ENCODE data around the gene ITGB1BP1.

GRCh38 chr2:9365498-9366019 is 57.8 kb downstream of the ITGB1BP1 start:
- TF ChIP-seq CTCF (IDR thresholded peaks at IDR 0.05) (no peak), POLR2A (IDR thresholded peaks at IDR 0.05; ENCODE audit: low read depth) (no peak), EP300 (IDR thresholded peaks at IDR 0.05) (no peak), POLR2AphosphoS5 (IDR thresholded peaks at IDR 0.05) (no peak)
